HepG2 (cell line): ENCODE measurements around the gene TNFRSF6B. TPM values are rescaled to one million over a fixed set of nuclear protein-coding genes. Genes with fewer than 3 reads are reported as not detected.

Source experiments
- CENPX ChIP-seq: sonication (generic); formaldehyde crosslinking; IDR thresholded peaks from 2 replicates; pipeline ENCODE4 v1.9.0; 2021; ENCODE audit warnings: mild to moderate bottlenecking, missing genetic modification reagents, moderate library complexity
- HNF4G ChIP-seq, 2 experiments: sonication (generic) in 1 of 2; formaldehyde crosslinking in 1 of 2; IDR thresholded peaks; 2 replicates each; pipeline versions ENCODE4 v1.4.0 to v1.6.1; 2011 to 2020; ENCODE audit warnings: borderline replicate concordance in 2 of 2, low read depth in 2 of 2, mild to moderate bottlenecking in 2 of 2, low read length in 1 of 2, missing genetic modification reagents in 1 of 2, moderate library complexity in 1 of 2
- MED8 ChIP-seq: sonication (generic); formaldehyde crosslinking; IDR thresholded peaks from 2 replicates; pipeline ENCODE4 v1.8.1; 2023; ENCODE audit warnings: mild to moderate bottlenecking, missing genetic modification reagents; ENCODE audit not compliant: insufficient replicate concordance
- NCOA1 ChIP-seq: sonication (generic); formaldehyde crosslinking; IDR thresholded peaks from 2 replicates; pipeline ENCODE4 v1.9.0; 2021; ENCODE audit warnings: missing genetic modification reagents
- POLR2G ChIP-seq: fragments of 200-400 bp; formaldehyde crosslinking; IDR thresholded peaks from 2 replicates; pipeline ENCODE4 v1.6.1; 2018; ENCODE audit warnings: mild to moderate bottlenecking, low read depth, low read length, moderate library complexity
- RERE ChIP-seq: IDR thresholded peaks from 2 replicates; pipeline ENCODE4 v1.6.1; 2016; ENCODE audit warnings: low read depth, missing genetic modification reagents, missing compliant biosample characterization
- SP5 ChIP-seq: IDR thresholded peaks from 2 replicates; pipeline ENCODE4 v1.6.1; 2016; ENCODE audit warnings: low read depth, borderline replicate concordance
- ZBTB8A ChIP-seq: sonication (generic); formaldehyde crosslinking; IDR thresholded peaks from 2 replicates; pipeline ENCODE4 v1.4.0; 2020; ENCODE audit warnings: mild to moderate bottlenecking, low read depth, missing genetic modification reagents, borderline replicate concordance
- ZNF350 ChIP-seq: sonication (generic); formaldehyde crosslinking; IDR thresholded peaks from 2 replicates; pipeline ENCODE4 v1.4.0; 2020; ENCODE audit warnings: mild to moderate bottlenecking, low read depth, missing genetic modification reagents, borderline replicate concordance
- ZNF598 ChIP-seq: sonication (generic); formaldehyde crosslinking; IDR thresholded peaks from 2 replicates; pipeline ENCODE4 v1.5.1; 2020; ENCODE audit warnings: mild to moderate bottlenecking, missing genetic modification reagents, borderline replicate concordance
- ZNF782 ChIP-seq: sonication (generic); formaldehyde crosslinking; IDR thresholded peaks from 2 replicates; pipeline ENCODE4 v1.4.0; 2020; ENCODE audit warnings: missing genetic modification reagents, mild to moderate bottlenecking, borderline replicate concordance
- polyA plus RNA-seq, 8 experiments: library from polyadenylated mRNA; depleted of rRNA in 3 of 8; stranded (reverse) in 7 of 8; unstranded in 1 of 8; fragments of >200 nt; fragmentation: Illumina TruSeq in 4 of 8; extraction: Trizol in 4 of 8; gene quantifications; 2 replicates each; pipeline versions ENCODE4 v1.2.1 to v1.2.3, GENCODE V29; 2011 to 2016; ENCODE audit warnings: low read depth in 4 of 8, missing spikeins in 1 of 8, mixed read lengths in 1 of 8; ENCODE audit not compliant: insufficient read depth in 1 of 8
- total RNA-seq, 5 experiments: library from RNA; depleted of rRNA; stranded (reverse); fragments of >200 nt; fragmentation: Illumina TruSeq; extraction: Trizol; gene quantifications; 2 replicates each; pipeline ENCODE4 v1.2.3, GENCODE V29; 2016; ENCODE audit warnings: low read depth in 1 of 5
- TF ChIP-seq, protein P1 (sequence below): sonication (generic); formaldehyde crosslinking; conservative IDR thresholded peaks from 2 replicates; pipeline ENCODE4 v1.4.0; 2020; ENCODE audit warnings: missing genetic modification reagents
- TF ChIP-seq, protein P2 (sequence below): sonication (generic); formaldehyde crosslinking; IDR thresholded peaks from 2 replicates; pipeline ENCODE4 v1.8.1; 2023; ENCODE audit warnings: mild to moderate bottlenecking, inconsistent platforms, moderate library complexity, missing genetic modification reagents, borderline replicate concordance
- TF ChIP-seq, protein P3 (sequence below): sonication (generic); formaldehyde crosslinking; IDR thresholded peaks from 2 replicates; pipeline ENCODE4 v1.4.0; 2020; ENCODE audit warnings: missing genetic modification reagents

Gene TNFRSF6B
- total and polyA plus RNA-seq, 2 of the 13 experiments (the other 11 are each of a cell fraction or from before 2014, with no cell fraction given): 0.24 TPM; not detected in 1

- TF ChIP-seq RERE (CRISPR knock-in tag) (no peak), POLR2G (peak; percentile 89), ZNF350 (CRISPR knock-in tag) (no peak), ZNF598 (CRISPR knock-in tag) (no peak), NCOA1 (peak; percentile 78; the same call in 1 of the 2 replicates), ZBTB8A (CRISPR knock-in tag) (no peak), HNF4G (IDR thresholded peaks at IDR 0.05; ENCODE audit: borderline replicate concordance, low read depth, low read length) (peak; percentile 67), HNF4G (CRISPR knock-in tag; IDR thresholded peaks at IDR 0.05; ENCODE audit: borderline replicate concordance, low read depth) (0 out of 2 replicates have a peak, but pooled peaks have one; percentile 22), MED8 (CRISPR knock-in tag) (no peak), CENPX (CRISPR knock-in tag) (no peak), SP5 (no peak), ZNF782 (CRISPR knock-in tag) (no peak)
- TF ChIP-seq, protein P1, sequence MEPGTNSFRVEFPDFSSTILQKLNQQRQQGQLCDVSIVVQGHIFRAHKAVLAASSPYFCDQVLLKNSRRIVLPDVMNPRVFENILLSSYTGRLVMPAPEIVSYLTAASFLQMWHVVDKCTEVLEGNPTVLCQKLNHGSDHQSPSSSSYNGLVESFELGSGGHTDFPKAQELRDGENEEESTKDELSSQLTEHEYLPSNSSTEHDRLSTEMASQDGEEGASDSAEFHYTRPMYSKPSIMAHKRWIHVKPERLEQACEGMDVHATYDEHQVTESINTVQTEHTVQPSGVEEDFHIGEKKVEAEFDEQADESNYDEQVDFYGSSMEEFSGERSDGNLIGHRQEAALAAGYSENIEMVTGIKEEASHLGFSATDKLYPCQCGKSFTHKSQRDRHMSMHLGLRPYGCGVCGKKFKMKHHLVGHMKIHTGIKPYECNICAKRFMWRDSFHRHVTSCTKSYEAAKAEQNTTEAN: no peak
- TF ChIP-seq, protein P2, sequence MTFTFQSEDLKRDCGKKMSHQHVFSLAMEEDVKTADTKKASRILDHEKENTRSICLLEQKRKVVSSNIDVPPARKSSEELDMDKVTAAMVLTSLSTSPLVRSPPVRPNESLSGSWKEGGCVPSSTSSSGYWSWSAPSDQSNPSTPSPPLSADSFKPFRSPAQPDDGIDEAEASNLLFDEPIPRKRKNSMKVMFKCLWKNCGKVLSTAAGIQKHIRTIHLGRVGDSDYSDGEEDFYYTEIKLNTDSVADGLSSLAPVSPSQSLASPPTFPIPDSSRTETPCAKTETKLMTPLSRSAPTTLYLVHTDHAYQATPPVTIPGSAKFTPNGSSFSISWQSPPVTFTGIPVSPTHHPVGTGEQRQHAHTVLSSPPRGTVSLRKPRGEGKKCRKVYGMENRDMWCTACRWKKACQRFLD (CRISPR knock-in tag): no peak
- TF ChIP-seq, protein P3, sequence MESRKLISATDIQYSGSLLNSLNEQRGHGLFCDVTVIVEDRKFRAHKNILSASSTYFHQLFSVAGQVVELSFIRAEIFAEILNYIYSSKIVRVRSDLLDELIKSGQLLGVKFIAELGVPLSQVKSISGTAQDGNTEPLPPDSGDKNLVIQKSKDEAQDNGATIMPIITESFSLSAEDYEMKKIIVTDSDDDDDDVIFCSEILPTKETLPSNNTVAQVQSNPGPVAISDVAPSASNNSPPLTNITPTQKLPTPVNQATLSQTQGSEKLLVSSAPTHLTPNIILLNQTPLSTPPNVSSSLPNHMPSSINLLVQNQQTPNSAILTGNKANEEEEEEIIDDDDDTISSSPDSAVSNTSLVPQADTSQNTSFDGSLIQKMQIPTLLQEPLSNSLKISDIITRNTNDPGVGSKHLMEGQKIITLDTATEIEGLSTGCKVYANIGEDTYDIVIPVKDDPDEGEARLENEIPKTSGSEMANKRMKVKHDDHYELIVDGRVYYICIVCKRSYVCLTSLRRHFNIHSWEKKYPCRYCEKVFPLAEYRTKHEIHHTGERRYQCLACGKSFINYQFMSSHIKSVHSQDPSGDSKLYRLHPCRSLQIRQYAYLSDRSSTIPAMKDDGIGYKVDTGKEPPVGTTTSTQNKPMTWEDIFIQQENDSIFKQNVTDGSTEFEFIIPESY (CRISPR knock-in tag): no peak
Measured at GRCh38 chr20:63744574-63745423, 48.3 kb downstream of the TNFRSF6B start (continued).
